GM08714 (cell line): ENCODE measurements around the gene MLH3.
"Not testable (repeated sequence)": the region's sequence is repeated elsewhere in the genome, so short reads cannot be mapped to it uniquely, and the experiment has no call there.

Source experiments
- H3K4me3 ChIP-seq: fragments of 200-500 bp; sonication (Bioruptor generic); 2 replicates; pipeline ENCODE4 v1.5.1; 2014; ENCODE audit warnings: mild to moderate bottlenecking, low read length, inconsistent platforms
- ZNF274 ChIP-seq: IDR thresholded peaks from 2 replicates; pipeline ENCODE4 v1.6.1; 2012; ENCODE audit warnings: mild to moderate bottlenecking, low read depth, low read length

MLH3 gene

GRCh38 chr14:75001261-75001660, 50.0 kb downstream of the MLH3 start:
- no peak overlapping the region for H3K4me3 ChIP-seq
- no peak for TF ChIP-seq ZNF274

- not testable (repeated sequence) for H3K4me3 ChIP-seq
Measured at GRCh38 chr14:74995781-74996180, 55.5 kb downstream of the MLH3 start.

GRCh38 chr14:74994182-74994581, 57.1 kb downstream of the MLH3 start:
- H3K4me3 ChIP-seq, result not testable (repeated sequence)

GRCh38 chr14:74988993-74989392, 62.3 kb downstream of the MLH3 start:
- no peak overlapping the region for H3K4me3 ChIP-seq
- no peak for TF ChIP-seq ZNF274

- H3K4me3 ChIP-seq, result no peak overlapping the region
- TF ChIP-seq ZNF274, result no peak
Measured at GRCh38 chr14:74988131-74988530, 63.1 kb downstream of the MLH3 start.

GRCh38 chr14:74985806-74986205, 65.5 kb downstream of the MLH3 start:
- H3K4me3 ChIP-seq, result no peak overlapping the region
- TF ChIP-seq ZNF274, result no peak

- TF ChIP-seq ZNF274, result no peak
- no peak overlapping the region for H3K4me3 ChIP-seq
Measured at GRCh38 chr14:74985028-74985310, 66.3 kb downstream of the MLH3 start.

GRCh38 chr14:74984236-74985027, 66.8 kb downstream of the MLH3 start:
- no peak overlapping the region for H3K4me3 ChIP-seq
- TF ChIP-seq ZNF274, result no peak

GRCh38 chr14:74983343-74983742, 67.9 kb downstream of the MLH3 start:
- TF ChIP-seq ZNF274, result no peak
- no peak overlapping the region for H3K4me3 ChIP-seq

- no peak for TF ChIP-seq ZNF274
- H3K4me3 ChIP-seq, result no peak overlapping the region
Measured at GRCh38 chr14:74982661-74983060, 68.6 kb downstream of the MLH3 start.

GRCh38 chr14:74981833-74982232, 69.4 kb downstream of the MLH3 start:
- H3K4me3 ChIP-seq, result no peak overlapping the region
- no peak for TF ChIP-seq ZNF274

GRCh38 chr14:74981462-74981782, 69.8 kb downstream of the MLH3 start:
- H3K4me3 ChIP-seq, result no peak overlapping the region
- no peak for TF ChIP-seq ZNF274

- H3K4me3 ChIP-seq, result no peak overlapping the region
Measured at GRCh38 chr14:74980731-74981461, 70.4 kb downstream of the MLH3 start.

GRCh38 chr14:74980398-74980730, 70.9 kb downstream of the MLH3 start:
- no peak overlapping the region for H3K4me3 ChIP-seq
- TF ChIP-seq ZNF274, result no peak

More at GRCh38 chr14:74980731-74981461, 70.4 kb downstream of the MLH3 start:
- TF ChIP-seq ZNF274, result no peak

- H3K4me3 ChIP-seq, result no peak overlapping the region
Measured at GRCh38 chr14:74979442-74980397, 71.5 kb downstream of the MLH3 start.

More at GRCh38 chr14:74979442-74980397, 71.5 kb downstream of the MLH3 start:
- no peak for TF ChIP-seq ZNF274
